ENCODE measurements around the gene ZNF212.

DNA sequence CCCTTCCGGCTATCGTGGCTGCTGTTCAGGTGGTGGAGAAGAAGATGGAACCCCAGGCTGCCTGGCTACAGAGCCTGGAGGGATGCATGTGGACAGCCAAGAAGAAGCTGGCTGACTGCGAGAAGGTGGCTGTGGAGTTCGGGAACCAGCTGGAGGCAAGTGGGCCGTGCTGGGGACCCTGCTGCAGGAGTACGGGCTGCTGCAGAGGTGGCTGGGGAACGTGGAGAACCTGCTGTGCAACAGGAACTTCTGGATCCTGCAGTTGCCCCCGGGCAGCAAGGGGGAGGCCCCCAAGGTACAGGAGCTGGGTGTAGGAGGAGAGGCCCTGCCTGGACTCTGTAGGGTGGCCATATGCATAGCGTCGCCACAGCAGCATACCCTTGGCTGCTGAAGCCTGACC, 48.2 kb downstream of the ZNF212 start:
- TF ChIP-seq UBTF (IDR thresholded peaks at IDR 0.05; ENCODE audit: borderline replicate concordance in 1 of 2, low read depth in 2 of 2, low read length in 2 of 2) (no peak), ZEB2 (IDR thresholded peaks at IDR 0.05) (no peak), SMC3 (conservative IDR thresholded peaks at IDR 0.05; ENCODE audit: insufficient read depth, low read depth, low read length) (no peak), MTA2 (IDR thresholded peaks at IDR 0.05; ENCODE audit: low read depth) (no peak), PHF20 (IDR thresholded peaks at IDR 0.05; ENCODE audit: partially characterized antibody) (no peak), POLR2AphosphoS5 (IDR thresholded peaks at IDR 0.05; ENCODE audit: control insufficient read depth, insufficient read depth, low read depth, low read length) (no peak), TRIM24 (IDR thresholded peaks at IDR 0.05) (no peak), ZNF274 (IDR thresholded peaks at IDR 0.05; ENCODE audit: borderline replicate concordance, low read depth, low read length) (no peak), RBM17 (IDR thresholded peaks at IDR 0.05; ENCODE audit: borderline replicate concordance, low read depth, low read length) (no peak), TBP (optimal IDR thresholded peaks at IDR 0.05; ENCODE audit: low read depth, low read length) (no peak), ELF1 (tag; IDR thresholded peaks at IDR 0.05) (no peak), USF2 (CRISPR knock-in tag; IDR thresholded peaks at IDR 0.05) (no peak)

Measured in K562 (cell line).